Muscle of arm (tissue), 12 donors: Measurements from ENCODE around the gene GLRX5. TPM values are rescaled to one million over a fixed set of nuclear protein-coding genes. Genes with fewer than 3 reads are reported as not detected.

Experiments
- DNase-seq: peaks from one replicate; pipeline ENCODE4 v3.0.0-alpha.2; 2013
- polyA plus RNA-seq, 12 donors: library from polyadenylated mRNA; unstranded; fragments of 120-200 nt; gene quantifications; one replicate each; pipeline ENCODE4 v1.2.1, GENCODE V29; 2013; ENCODE audit not compliant: insufficient read length in 12 of 12

GLRX5 gene
- polyA plus RNA-seq, 12 donors = 46.0 to 66.0 (median 52.8) TPM; not detected in 1

- no peak for DNase-seq
Observed at GRCh38 chr14:95531969-95532368, 2.9 kb upstream of the GLRX5 start.

- DNase-seq = no peak
Observed at GRCh38 chr14:95533391-95533821, 1.4 kb upstream of the GLRX5 start.

GRCh38 chr14:95533822-95534221 lies 1.0 kb upstream of the GLRX5 start:
- DNase-seq = no peak

GRCh38 chr14:95535226-95536021 lies 574 bp downstream of the GLRX5 start:
- no peak for DNase-seq

- DNase-seq = no peak
Observed at GRCh38 chr14:95536036-95536593, 1.3 kb downstream of the GLRX5 start.

GRCh38 chr14:95536671-95537070 lies 1.8 kb downstream of the GLRX5 start:
- DNase-seq = no peak

- no peak for DNase-seq
Observed at GRCh38 chr14:95537298-95538089, 2.6 kb downstream of the GLRX5 start.

- no peak for DNase-seq
Observed at GRCh38 chr14:95538801-95539509, 4.1 kb downstream of the GLRX5 start.

- DNase-seq = no peak
Observed at GRCh38 chr14:95540236-95540855, 5.5 kb downstream of the GLRX5 start.

GRCh38 chr14:95541346-95541745 lies 6.5 kb downstream of the GLRX5 start:
- no peak for DNase-seq

- DNase-seq = no peak
Observed at GRCh38 chr14:95541932-95542930, 7.4 kb downstream of the GLRX5 start.

GRCh38 chr14:95543021-95543420 lies 8.2 kb downstream of the GLRX5 start:
- no peak for DNase-seq

- DNase-seq = no peak
Observed at GRCh38 chr14:95544588-95544987, 9.7 kb downstream of the GLRX5 start.

- DNase-seq = no peak
Observed at GRCh38 chr14:95545515-95546168, 10.8 kb downstream of the GLRX5 start.

GRCh38 chr14:95547272-95547625 lies 12.4 kb downstream of the GLRX5 start:
- DNase-seq = no peak

- DNase-seq = no peak
Observed at GRCh38 chr14:95547626-95548327, 12.9 kb downstream of the GLRX5 start.

GRCh38 chr14:95548328-95548929 lies 13.6 kb downstream of the GLRX5 start:
- no peak for DNase-seq
